Uterus (tissue), 2 donors: ENCODE data around the gene ARFGEF3.

ENCODE experiments used
- POLR2A ChIP-seq, 2 donors: fragments of 450-650 bp; IDR thresholded peaks; one replicate each; pipeline ENCODE4 v1.6.1; 2016; ENCODE audit warnings: antibody characterized with exemption in 2 of 2, mild to moderate bottlenecking in 1 of 2, moderate library complexity in 1 of 2
- TF ChIP-seq, protein P1 (sequence below), 4 experiments: fragments of 200-600 bp in 2 of 4; fragments of 450-650 bp in 2 of 4; sonication (generic) in 2 of 4; IDR thresholded peaks; one replicate each; pipeline ENCODE4 v1.5.1; 2016 to 2019; ENCODE audit warnings: antibody characterized with exemption in 4 of 4, mild to moderate bottlenecking in 2 of 4, moderate library complexity in 1 of 4

- TF ChIP-seq, protein P1, sequence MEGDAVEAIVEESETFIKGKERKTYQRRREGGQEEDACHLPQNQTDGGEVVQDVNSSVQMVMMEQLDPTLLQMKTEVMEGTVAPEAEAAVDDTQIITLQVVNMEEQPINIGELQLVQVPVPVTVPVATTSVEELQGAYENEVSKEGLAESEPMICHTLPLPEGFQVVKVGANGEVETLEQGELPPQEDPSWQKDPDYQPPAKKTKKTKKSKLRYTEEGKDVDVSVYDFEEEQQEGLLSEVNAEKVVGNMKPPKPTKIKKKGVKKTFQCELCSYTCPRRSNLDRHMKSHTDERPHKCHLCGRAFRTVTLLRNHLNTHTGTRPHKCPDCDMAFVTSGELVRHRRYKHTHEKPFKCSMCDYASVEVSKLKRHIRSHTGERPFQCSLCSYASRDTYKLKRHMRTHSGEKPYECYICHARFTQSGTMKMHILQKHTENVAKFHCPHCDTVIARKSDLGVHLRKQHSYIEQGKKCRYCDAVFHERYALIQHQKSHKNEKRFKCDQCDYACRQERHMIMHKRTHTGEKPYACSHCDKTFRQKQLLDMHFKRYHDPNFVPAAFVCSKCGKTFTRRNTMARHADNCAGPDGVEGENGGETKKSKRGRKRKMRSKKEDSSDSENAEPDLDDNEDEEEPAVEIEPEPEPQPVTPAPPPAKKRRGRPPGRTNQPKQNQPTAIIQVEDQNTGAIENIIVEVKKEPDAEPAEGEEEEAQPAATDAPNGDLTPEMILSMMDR (IDR thresholded peaks at IDR 0.05) = no peak
- no peak for TF ChIP-seq POLR2A (IDR thresholded peaks at IDR 0.05)
Measured at GRCh38 chr6:138250053-138250452, 88.3 kb downstream of the ARFGEF3 start.
